LNCaP clone FGC (cell line): ENCODE results near the gene BUD31.

ENCODE experiments used
- DNase-seq: peaks from one replicate; pipeline ENCODE4 v3.0.0-alpha.2; 2011; ENCODE audit warnings: low read depth
- H3K4me3 ChIP-seq: 2 replicates; pipeline ENCODE4 v1.5.1; 2011; ENCODE audit warnings: mild to moderate bottlenecking, low read depth, low read length, control low read depth
- TF ChIP-seq, protein P1 (sequence below): IDR thresholded peaks from 2 replicates; pipeline ENCODE4 v1.5.1; 2012; ENCODE audit warnings: mild to moderate bottlenecking; ENCODE audit not compliant: control insufficient read depth, insufficient read depth; ENCODE audit errors: extremely low read depth

BUD31 gene

DNA sequence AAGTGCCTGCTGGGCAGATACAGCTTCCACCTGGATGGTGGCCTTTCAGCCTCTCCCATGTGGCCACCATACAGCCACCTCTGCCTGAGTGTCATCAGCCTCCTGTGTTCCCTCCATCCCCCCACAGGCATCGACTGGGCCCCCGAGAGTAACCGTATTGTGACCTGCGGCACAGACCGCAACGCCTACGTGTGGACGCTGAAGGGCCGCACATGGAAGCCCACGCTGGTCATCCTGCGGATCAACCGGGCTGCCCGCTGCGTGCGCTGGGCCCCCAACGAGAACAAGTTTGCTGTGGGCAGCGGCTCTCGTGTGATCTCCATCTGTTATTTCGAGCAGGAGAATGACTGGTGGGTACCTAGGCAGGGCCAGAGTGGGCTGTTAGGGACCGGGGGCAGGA lies 20.9 kb upstream of the BUD31 start:
- TF ChIP-seq, protein P1, sequence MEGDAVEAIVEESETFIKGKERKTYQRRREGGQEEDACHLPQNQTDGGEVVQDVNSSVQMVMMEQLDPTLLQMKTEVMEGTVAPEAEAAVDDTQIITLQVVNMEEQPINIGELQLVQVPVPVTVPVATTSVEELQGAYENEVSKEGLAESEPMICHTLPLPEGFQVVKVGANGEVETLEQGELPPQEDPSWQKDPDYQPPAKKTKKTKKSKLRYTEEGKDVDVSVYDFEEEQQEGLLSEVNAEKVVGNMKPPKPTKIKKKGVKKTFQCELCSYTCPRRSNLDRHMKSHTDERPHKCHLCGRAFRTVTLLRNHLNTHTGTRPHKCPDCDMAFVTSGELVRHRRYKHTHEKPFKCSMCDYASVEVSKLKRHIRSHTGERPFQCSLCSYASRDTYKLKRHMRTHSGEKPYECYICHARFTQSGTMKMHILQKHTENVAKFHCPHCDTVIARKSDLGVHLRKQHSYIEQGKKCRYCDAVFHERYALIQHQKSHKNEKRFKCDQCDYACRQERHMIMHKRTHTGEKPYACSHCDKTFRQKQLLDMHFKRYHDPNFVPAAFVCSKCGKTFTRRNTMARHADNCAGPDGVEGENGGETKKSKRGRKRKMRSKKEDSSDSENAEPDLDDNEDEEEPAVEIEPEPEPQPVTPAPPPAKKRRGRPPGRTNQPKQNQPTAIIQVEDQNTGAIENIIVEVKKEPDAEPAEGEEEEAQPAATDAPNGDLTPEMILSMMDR: no peak
- DNase-seq: no peak

GRCh38 chr7:99389772-99390171 lies 19.0 kb upstream of the BUD31 start:
- H3K4me3 ChIP-seq: no peak overlapping the region
- TF ChIP-seq, protein P1: no peak
- DNase-seq: no peak

More for the DNA sequence above, 20.9 kb upstream of the BUD31 start:
- H3K4me3 ChIP-seq: no peak overlapping the region

GRCh38 chr7:99390941-99391602 lies 17.7 kb upstream of the BUD31 start:
- TF ChIP-seq, protein P1: no peak
- no peak for DNase-seq
- H3K4me3 ChIP-seq: no peak overlapping the region

DNA sequence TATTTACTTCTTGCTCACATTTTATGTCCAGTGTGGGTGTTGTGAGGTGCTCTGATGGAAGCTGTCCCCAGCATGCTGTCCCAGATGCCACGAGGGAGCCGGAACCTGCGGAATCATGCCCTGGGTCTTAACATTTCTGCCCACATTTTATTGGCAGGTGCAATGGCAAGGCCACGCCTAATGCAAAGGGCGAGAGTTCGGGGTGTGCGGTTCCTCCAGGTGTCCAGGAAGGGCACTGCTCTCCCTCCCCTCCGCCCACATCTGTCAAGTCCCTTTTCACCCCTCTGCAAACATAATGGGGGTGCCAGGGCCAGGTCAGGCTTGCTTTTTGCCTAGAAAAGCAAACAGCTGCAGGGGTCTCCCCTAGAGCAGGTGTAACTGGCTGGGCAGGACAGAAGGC lies 16.7 kb upstream of the BUD31 start:
- TF ChIP-seq, protein P1: no peak
- DNase-seq: no peak
- H3K4me3 ChIP-seq: peak overlapping the region; percentile 68

- peak; percentile 75 for DNase-seq
These were observed 16.0 kb upstream of the BUD31 start for GRCh38 chr7:99392659-99393354.

DNA sequence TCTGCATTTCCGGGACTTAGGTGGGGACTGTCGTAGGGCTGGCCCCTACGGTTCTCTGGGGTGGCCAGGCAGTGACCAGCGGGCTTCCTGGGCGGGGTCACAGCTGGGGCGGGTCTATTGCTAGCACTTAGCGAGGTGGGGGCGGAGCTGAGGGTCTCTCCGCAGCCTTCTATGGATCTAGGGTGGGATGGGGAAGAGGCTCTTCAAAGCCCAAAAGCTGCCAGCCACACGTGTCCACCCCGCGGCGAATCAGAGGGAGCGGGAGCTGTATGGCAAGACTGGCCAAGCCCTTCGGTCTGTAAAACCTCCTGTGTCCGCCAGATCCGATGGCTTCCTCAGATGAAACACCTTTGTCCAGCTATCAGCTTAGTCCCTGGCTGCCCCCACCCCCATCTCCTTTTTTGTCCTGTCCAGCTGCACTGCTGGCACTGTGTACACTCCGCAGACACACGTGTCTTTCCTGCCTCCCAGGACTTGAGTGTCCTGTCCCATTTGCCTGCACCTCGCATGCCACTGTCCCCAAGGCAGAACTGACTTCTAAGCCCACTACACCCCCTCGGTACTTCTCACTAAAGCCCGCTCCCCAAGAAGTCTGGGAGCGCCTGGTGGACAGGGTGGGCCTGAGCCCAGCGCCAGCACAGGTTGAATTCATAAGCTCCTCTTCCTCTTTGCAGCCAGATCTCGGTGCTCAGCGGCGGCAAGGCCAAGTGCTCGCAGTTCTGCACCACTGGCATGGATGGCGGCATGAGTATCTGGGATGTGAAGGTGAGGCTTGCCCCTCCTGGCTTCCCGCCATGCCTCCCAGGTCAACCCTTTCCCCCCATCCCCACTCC lies 15.2 kb upstream of the BUD31 start:
- DNase-seq: peak; percentile 40
- H3K4me3 ChIP-seq: peak overlapping the region; percentile 68
- TF ChIP-seq, protein P1: no peak

More at GRCh38 chr7:99392659-99393354, 16.0 kb upstream of the BUD31 start:
- TF ChIP-seq, protein P1: no peak
- H3K4me3 ChIP-seq: peak overlapping the region; percentile 68
